K562 (cell line): Measurements from ENCODE around the gene TBX19. TPM values are rescaled to one million over a fixed set of nuclear protein-coding genes. Genes with fewer than 3 reads are reported as not detected.

Source experiments
- CXXC5 ChIP-seq: fragments of 250-450 bp; sonication (Bioruptor Pico); IDR thresholded peaks from 2 replicates; pipeline ENCODE4 v1.8.0; 2022; ENCODE audit warnings: inconsistent platforms, mild to moderate bottlenecking, moderate library complexity
- DACH1 ChIP-seq: fragments of 450-650 bp; IDR thresholded peaks from 2 replicates; pipeline ENCODE4 v1.6.1; 2018; ENCODE audit not compliant: partially characterized antibody
- DPF2 ChIP-seq: fragments of 450-650 bp; IDR thresholded peaks from 2 replicates; pipeline ENCODE4 v1.6.1; 2016
- FUS ChIP-seq: fragments of 200-400 bp; formaldehyde crosslinking; optimal IDR thresholded peaks from 2 replicates; pipeline ENCODE3; 2017; ENCODE audit warnings: low read depth, low read length
- HSF4 ChIP-seq: fragments of 250-450 bp; sonication (Bioruptor Pico); IDR thresholded peaks from 2 replicates; pipeline ENCODE4 v2.1.2; 2022; ENCODE audit warnings: mild to moderate bottlenecking, moderate library complexity, borderline replicate concordance
- NFIC ChIP-seq: fragments of 450-650 bp; IDR thresholded peaks from 2 replicates; pipeline ENCODE4 v1.6.1; 2017; ENCODE audit warnings: mild to moderate bottlenecking, inconsistent platforms
- PHF21A ChIP-seq: fragments of 450-650 bp; IDR thresholded peaks from 2 replicates; pipeline ENCODE4 v1.6.1; 2017; ENCODE audit warnings: low read depth, borderline replicate concordance
- SMARCA5 ChIP-seq: fragments of 450-650 bp; IDR thresholded peaks from 2 replicates; pipeline ENCODE4 v1.6.1; 2016
- ZNF354B ChIP-seq: fragments of 250-450 bp; sonication (Bioruptor Pico); IDR thresholded peaks from 2 replicates; pipeline ENCODE4 v1.4.0; 2020
- ZNF41 ChIP-seq: fragments of 250-450 bp; sonication (Bioruptor Pico); conservative IDR thresholded peaks from 2 replicates; pipeline ENCODE4 v1.4.0; 2020; ENCODE audit warnings: mild to moderate bottlenecking
- polyA plus RNA-seq, 8 experiments: library from polyadenylated mRNA; depleted of rRNA in 4 of 8; stranded (reverse) in 5 of 8; unstranded in 3 of 8; fragments of >200 nt; fragmentation: Nextera tagmentation in 2 of 8; fragmentation: Illumina TruSeq in 1 of 8; extraction: Ambion mirVana in 2 of 8; extraction: Trizol in 1 of 8; gene quantifications; 2 replicates each; pipeline versions ENCODE4 v1.2.1 to v1.2.3, GENCODE V29; 2011 to 2014; ENCODE audit warnings: inconsistent platforms in 1 of 8, missing spikeins in 1 of 8
- total RNA-seq, 7 experiments: library from RNA; depleted of rRNA in 6 of 7; stranded (reverse); fragments of >200 nt in 6 of 7; fragmentation: Illumina TruSeq in 2 of 7; extraction: Trizol in 2 of 7; gene quantifications; 2 replicates each; pipeline versions ENCODE4 v1.2.1 to v1.2.3, GENCODE V29; 2011 to 2021; ENCODE audit warnings: low replicate concordance in 1 of 7
- TF ChIP-seq, protein P1 (sequence below): fragments of 450-650 bp; formaldehyde crosslinking; IDR thresholded peaks from 2 replicates; pipeline ENCODE4 v1.4.0; 2022; ENCODE audit warnings: missing genetic modification characterization
- TF ChIP-seq, protein P2 (sequence below), 2 experiments: fragments of 450-650 bp; IDR thresholded peaks; 2 replicates each; pipeline ENCODE4 v1.6.1; 2018; ENCODE audit warnings: mild to moderate bottlenecking in 2 of 2, low read depth in 1 of 2; ENCODE audit not compliant: partially characterized antibody in 2 of 2
- TF ChIP-seq, protein P3 (sequence below), 2 experiments: fragments of 450-650 bp; conservative IDR thresholded peaks; 2 replicates each; pipeline ENCODE4 v1.6.1; 2017; ENCODE audit warnings: mild to moderate bottlenecking in 2 of 2, moderate library complexity in 2 of 2
- TF ChIP-seq, protein P4 (sequence below): fragments of 450-650 bp; IDR thresholded peaks from 2 replicates; pipeline ENCODE4 v1.6.1; 2016
- TF ChIP-seq, protein P5 (sequence below), 2 experiments: fragments of 150-350 bp in 1 of 2; IDR thresholded peaks; 2 replicates each; pipeline ENCODE4 v1.6.1; 2012 to 2016; ENCODE audit warnings: low read depth in 2 of 2, low read length in 2 of 2, mild to moderate bottlenecking in 1 of 2, moderate library complexity in 1 of 2
- TF ChIP-seq, protein P6 (sequence below): fragments of 250-450 bp; sonication (Bioruptor Pico); IDR thresholded peaks from 2 replicates; pipeline ENCODE4 v1.8.0; 2021; ENCODE audit warnings: borderline replicate concordance, mild to moderate bottlenecking, moderate library complexity; ENCODE audit not compliant: poor library complexity, severe bottlenecking

Gene TBX19
- total and polyA plus RNA-seq, 9 of the 15 experiments (the other 6 are each of a cell fraction or from before 2014, with no cell fraction given) = 0.32 to 3.1 (median 0.95) TPM

DNA sequence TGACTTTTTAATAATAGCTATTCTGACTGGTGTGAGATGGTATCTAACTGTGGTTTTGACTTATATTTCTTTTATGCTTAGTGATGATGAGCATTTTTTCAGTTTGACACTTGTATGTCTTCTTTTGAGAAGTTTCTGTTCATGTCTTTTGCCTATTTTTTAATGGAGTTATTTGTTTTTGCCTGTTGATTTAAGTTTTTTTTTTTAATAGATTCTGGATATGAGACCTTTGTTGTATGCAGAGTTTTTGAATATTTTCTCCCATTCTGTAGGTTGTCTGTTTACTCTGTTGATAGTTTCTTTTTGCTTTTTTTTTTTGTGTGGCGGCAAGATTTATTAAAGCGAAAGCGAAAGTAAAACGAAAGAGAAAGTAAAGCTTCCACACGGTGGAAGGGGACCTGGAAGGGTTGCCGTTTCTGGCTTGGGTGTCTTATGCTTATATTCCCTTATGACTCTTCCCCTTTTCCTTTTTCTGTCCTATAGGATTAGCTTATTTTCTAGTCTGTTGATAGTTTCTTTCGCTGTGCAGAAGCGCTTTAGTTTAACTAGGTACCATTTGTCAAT, 67.6 kb downstream of the TBX19 start (continued):
- TF ChIP-seq, protein P1, sequence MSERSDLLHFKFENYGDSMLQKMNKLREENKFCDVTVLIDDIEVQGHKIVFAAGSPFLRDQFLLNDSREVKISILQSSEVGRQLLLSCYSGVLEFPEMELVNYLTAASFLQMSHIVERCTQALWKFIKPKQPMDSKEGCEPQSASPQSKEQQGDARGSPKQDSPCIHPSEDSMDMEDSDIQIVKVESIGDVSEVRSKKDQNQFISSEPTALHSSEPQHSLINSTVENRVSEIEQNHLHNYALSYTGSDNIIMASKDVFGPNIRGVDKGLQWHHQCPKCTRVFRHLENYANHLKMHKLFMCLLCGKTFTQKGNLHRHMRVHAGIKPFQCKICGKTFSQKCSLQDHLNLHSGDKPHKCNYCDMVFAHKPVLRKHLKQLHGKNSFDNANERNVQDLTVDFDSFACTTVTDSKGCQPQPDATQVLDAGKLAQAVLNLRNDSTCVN (CRISPR knock-in tag) = no peak
- TF ChIP-seq, protein P2, sequence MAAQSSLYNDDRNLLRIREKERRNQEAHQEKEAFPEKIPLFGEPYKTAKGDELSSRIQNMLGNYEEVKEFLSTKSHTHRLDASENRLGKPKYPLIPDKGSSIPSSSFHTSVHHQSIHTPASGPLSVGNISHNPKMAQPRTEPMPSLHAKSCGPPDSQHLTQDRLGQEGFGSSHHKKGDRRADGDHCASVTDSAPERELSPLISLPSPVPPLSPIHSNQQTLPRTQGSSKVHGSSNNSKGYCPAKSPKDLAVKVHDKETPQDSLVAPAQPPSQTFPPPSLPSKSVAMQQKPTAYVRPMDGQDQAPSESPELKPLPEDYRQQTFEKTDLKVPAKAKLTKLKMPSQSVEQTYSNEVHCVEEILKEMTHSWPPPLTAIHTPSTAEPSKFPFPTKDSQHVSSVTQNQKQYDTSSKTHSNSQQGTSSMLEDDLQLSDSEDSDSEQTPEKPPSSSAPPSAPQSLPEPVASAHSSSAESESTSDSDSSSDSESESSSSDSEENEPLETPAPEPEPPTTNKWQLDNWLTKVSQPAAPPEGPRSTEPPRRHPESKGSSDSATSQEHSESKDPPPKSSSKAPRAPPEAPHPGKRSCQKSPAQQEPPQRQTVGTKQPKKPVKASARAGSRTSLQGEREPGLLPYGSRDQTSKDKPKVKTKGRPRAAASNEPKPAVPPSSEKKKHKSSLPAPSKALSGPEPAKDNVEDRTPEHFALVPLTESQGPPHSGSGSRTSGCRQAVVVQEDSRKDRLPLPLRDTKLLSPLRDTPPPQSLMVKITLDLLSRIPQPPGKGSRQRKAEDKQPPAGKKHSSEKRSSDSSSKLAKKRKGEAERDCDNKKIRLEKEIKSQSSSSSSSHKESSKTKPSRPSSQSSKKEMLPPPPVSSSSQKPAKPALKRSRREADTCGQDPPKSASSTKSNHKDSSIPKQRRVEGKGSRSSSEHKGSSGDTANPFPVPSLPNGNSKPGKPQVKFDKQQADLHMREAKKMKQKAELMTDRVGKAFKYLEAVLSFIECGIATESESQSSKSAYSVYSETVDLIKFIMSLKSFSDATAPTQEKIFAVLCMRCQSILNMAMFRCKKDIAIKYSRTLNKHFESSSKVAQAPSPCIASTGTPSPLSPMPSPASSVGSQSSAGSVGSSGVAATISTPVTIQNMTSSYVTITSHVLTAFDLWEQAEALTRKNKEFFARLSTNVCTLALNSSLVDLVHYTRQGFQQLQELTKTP (IDR thresholded peaks at IDR 0.05; ENCODE audit: low read depth in 1 of 2, partially characterized antibody in 2 of 2) = peak; percentile 55 to 85
- TF ChIP-seq, protein P3, sequence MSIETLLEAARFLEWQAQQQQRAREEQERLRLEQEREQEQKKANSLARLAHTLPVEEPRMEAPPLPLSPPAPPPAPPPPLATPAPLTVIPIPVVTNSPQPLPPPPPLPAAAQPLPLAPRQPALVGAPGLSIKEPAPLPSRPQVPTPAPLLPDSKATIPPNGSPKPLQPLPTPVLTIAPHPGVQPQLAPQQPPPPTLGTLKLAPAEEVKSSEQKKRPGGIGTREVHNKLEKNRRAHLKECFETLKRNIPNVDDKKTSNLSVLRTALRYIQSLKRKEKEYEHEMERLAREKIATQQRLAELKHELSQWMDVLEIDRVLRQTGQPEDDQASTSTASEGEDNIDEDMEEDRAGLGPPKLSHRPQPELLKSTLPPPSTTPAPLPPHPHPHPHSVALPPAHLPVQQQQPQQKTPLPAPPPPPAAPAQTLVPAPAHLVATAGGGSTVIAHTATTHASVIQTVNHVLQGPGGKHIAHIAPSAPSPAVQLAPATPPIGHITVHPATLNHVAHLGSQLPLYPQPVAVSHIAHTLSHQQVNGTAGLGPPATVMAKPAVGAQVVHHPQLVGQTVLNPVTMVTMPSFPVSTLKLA (conservative IDR thresholded peaks at IDR 0.05) = 0 out of 4 replicates have a peak, but pooled peaks have one; percentile 26 to 27
- TF ChIP-seq NFIC = 0 out of 2 replicates have a peak, but pooled peaks have one; percentile 5
- no peak for TF ChIP-seq ZNF41 (CRISPR knock-in tag)
- no peak for TF ChIP-seq ZNF354B (CRISPR knock-in tag)
- TF ChIP-seq CXXC5 (CRISPR knock-in tag) = no peak
- TF ChIP-seq SMARCA5 = peak; percentile 45; the same call in 1 of the 2 replicates
- TF ChIP-seq, protein P4, sequence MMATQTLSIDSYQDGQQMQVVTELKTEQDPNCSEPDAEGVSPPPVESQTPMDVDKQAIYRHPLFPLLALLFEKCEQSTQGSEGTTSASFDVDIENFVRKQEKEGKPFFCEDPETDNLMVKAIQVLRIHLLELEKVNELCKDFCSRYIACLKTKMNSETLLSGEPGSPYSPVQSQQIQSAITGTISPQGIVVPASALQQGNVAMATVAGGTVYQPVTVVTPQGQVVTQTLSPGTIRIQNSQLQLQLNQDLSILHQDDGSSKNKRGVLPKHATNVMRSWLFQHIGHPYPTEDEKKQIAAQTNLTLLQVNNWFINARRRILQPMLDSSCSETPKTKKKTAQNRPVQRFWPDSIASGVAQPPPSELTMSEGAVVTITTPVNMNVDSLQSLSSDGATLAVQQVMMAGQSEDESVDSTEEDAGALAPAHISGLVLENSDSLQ = peak; percentile 55
- no peak for TF ChIP-seq DACH1
- no peak for TF ChIP-seq FUS
- TF ChIP-seq DPF2 = peak; percentile 41; the same call in 1 of the 2 replicates
- no peak for TF ChIP-seq HSF4 (CRISPR knock-in tag)
- TF ChIP-seq, protein P5, sequence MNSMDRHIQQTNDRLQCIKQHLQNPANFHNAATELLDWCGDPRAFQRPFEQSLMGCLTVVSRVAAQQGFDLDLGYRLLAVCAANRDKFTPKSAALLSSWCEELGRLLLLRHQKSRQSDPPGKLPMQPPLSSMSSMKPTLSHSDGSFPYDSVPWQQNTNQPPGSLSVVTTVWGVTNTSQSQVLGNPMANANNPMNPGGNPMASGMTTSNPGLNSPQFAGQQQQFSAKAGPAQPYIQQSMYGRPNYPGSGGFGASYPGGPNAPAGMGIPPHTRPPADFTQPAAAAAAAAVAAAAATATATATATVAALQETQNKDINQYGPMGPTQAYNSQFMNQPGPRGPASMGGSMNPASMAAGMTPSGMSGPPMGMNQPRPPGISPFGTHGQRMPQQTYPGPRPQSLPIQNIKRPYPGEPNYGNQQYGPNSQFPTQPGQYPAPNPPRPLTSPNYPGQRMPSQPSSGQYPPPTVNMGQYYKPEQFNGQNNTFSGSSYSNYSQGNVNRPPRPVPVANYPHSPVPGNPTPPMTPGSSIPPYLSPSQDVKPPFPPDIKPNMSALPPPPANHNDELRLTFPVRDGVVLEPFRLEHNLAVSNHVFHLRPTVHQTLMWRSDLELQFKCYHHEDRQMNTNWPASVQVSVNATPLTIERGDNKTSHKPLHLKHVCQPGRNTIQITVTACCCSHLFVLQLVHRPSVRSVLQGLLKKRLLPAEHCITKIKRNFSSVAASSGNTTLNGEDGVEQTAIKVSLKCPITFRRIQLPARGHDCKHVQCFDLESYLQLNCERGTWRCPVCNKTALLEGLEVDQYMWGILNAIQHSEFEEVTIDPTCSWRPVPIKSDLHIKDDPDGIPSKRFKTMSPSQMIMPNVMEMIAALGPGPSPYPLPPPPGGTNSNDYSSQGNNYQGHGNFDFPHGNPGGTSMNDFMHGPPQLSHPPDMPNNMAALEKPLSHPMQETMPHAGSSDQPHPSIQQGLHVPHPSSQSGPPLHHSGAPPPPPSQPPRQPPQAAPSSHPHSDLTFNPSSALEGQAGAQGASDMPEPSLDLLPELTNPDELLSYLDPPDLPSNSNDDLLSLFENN (IDR thresholded peaks at IDR 0.05; ENCODE audit: low read depth in 2 of 2, low read length in 2 of 2) = no peak
- TF ChIP-seq PHF21A = no peak
- TF ChIP-seq, protein P6, sequence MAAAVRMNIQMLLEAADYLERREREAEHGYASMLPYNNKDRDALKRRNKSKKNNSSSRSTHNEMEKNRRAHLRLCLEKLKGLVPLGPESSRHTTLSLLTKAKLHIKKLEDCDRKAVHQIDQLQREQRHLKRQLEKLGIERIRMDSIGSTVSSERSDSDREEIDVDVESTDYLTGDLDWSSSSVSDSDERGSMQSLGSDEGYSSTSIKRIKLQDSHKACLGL (CRISPR knock-in tag) = no peak
